HepG2 (cell line): ENCODE data around the gene JAK1. TPM values are rescaled to one million over a fixed set of nuclear protein-coding genes. Genes with fewer than 3 reads are reported as not detected.

Experiments
- ATAC-seq: fragments of 200-7000 bp; cut with Tn5 transposase; 3 replicates; pipeline ENCODE4 v1.9.1; 2020; ENCODE audit warnings: mild to moderate bottlenecking, moderate library complexity
- BruUV-seq: library from RNA; stranded (reverse); fragments of 400-500 nt; replicated peaks from 2 replicates; lab custom pipeline; 2021; lab: Mats Ljungman, UMichigan
- CTCF ChIA-PET: fragments of 300-600 bp; formaldehyde crosslinking; extraction: SDS; loops from one replicate; lab custom pipeline; 2021; ENCODE audit warnings: low total read pairs, inconsistent platforms, low intra/inter-chr PET ratio; lab: Yijun Ruan, JAX
- POLR2A ChIA-PET: fragments of 350-600 bp; sonication (Branson Sonifier 250); formaldehyde crosslinking; loops from one replicate; lab custom pipeline; 2020; ENCODE audit warnings: antibody characterized with exemption, inconsistent platforms; lab: Yijun Ruan, JAX
- DNase-seq: peaks from one replicate; pipeline ENCODE4 v3.0.0-alpha.2; 2015; ENCODE audit warnings: low spot score
- FAIRE-seq: peaks from 3 replicates; lab custom pipeline; 2011; peaks lifted over from hg19 to GRCh38; lab: Jason Lieb, UNC
- H2AFZ ChIP-seq: one replicate; pipeline ENCODE4 v1.6.1; 2011; ENCODE audit warnings: low read length, inconsistent platforms
- H3K27ac ChIP-seq: fragments of 300-600 bp; 3 replicates; pipeline ENCODE4 v1.8.0; 2011; ENCODE audit warnings: mixed run types, mild to moderate bottlenecking, mixed read lengths, low read length, inconsistent platforms; ENCODE audit not compliant: insufficient read depth; ENCODE audit errors: extremely low read length
- H3K27me3 ChIP-seq, 2 experiments: fragments of 200-600 bp in 1 of 2; 2 replicates in 1 of 2; 3 replicates in 1 of 2; pipeline versions ENCODE4 v1.6.0 to v1.8.0; 2011; ENCODE audit warnings: low read length in 2 of 2, mild to moderate bottlenecking in 2 of 2, moderate library complexity in 2 of 2, inconsistent platforms in 1 of 2; ENCODE audit not compliant: insufficient read depth in 2 of 2, control insufficient read depth in 1 of 2
- H3K36me3 ChIP-seq, 2 experiments: fragments of 200-600 bp in 1 of 2; replicated peaks in 1 of 2; 2 replicates in 1 of 2; 3 replicates in 1 of 2; pipeline versions ENCODE4 v1.5.1 to v1.8.0; 2011; ENCODE audit warnings: low read length in 2 of 2, inconsistent platforms in 1 of 2; ENCODE audit not compliant: insufficient read depth in 2 of 2, control insufficient read depth in 1 of 2
- H3K4me1 ChIP-seq: 2 replicates; pipeline ENCODE4 v1.5.1; 2012; ENCODE audit warnings: low read length, inconsistent platforms; ENCODE audit not compliant: insufficient read depth
- H3K4me2 ChIP-seq: 2 replicates; pipeline ENCODE4 v1.6.0; 2011; ENCODE audit warnings: low read depth, low read length, inconsistent platforms
- H3K4me3 ChIP-seq, 3 experiments: fragments of 200-600 bp in 1 of 3; sonication (generic), shearing (Covaris generic) in 1 of 3; replicated peaks in 1 of 3; 2 replicates each; pipeline ENCODE4 v1.5.1; 2011 to 2016; ENCODE audit warnings: low read length in 3 of 3, inconsistent platforms in 2 of 3, low read depth in 2 of 3, mild to moderate bottlenecking in 2 of 3, control low read depth in 1 of 3, mixed read lengths in 1 of 3; ENCODE audit not compliant: insufficient read depth in 1 of 3
- H3K79me2 ChIP-seq: one replicate; pipeline ENCODE4 v1.6.1; 2011; ENCODE audit warnings: low read length, inconsistent platforms; ENCODE audit not compliant: insufficient read depth
- H3K9ac ChIP-seq: 2 replicates; pipeline ENCODE4 v1.6.0; 2011; ENCODE audit warnings: mild to moderate bottlenecking, low read depth, low read length, inconsistent platforms; ENCODE audit not compliant: insufficient read depth
- H3K9me3 ChIP-seq: 2 replicates; pipeline ENCODE4 v1.5.1; 2012; ENCODE audit warnings: mild to moderate bottlenecking, low read length
- H4K20me1 ChIP-seq: 2 replicates; pipeline ENCODE4 v1.6.0; 2011; ENCODE audit warnings: inconsistent platforms, mild to moderate bottlenecking, low read length, moderate library complexity; ENCODE audit not compliant: insufficient read depth
- CEBPG ChIP-seq: IDR thresholded peaks from 2 replicates; pipeline ENCODE4 v1.6.1; 2016
- KLF16 ChIP-seq, 2 experiments: sonication (generic) in 1 of 2; formaldehyde crosslinking in 1 of 2; IDR thresholded peaks; 2 replicates each; pipeline versions ENCODE4 v1.6.1 to v1.8.0; 2016 to 2023; ENCODE audit warnings: missing genetic modification reagents in 2 of 2, missing compliant biosample characterization in 1 of 2
- TOE1 ChIP-seq: sonication (generic); formaldehyde crosslinking; IDR thresholded peaks from 2 replicates; pipeline ENCODE4 v1.4.0; 2020; ENCODE audit warnings: mild to moderate bottlenecking, missing genetic modification reagents
- ZBTB21 ChIP-seq: sonication (generic); formaldehyde crosslinking; IDR thresholded peaks from 2 replicates; pipeline ENCODE4 v1.4.0; 2020; ENCODE audit warnings: missing genetic modification reagents
- WGBS: methylation state at CpG from one replicate; pipeline ENCODE4 v1.1.6; 2017; ENCODE audit warnings: low lambda C conversion rate; 5-methylcytosine and 5-hydroxymethylcytosine counted together
- in situ Hi-C: cut with HindIII; loops from 2 replicates; pipeline ENCODE4 v1.10.0; 2017; ENCODE audit warnings: low pct_unique_long_range_greater_than_20kb; ENCODE audit not compliant: extremely low pct_ligation_motif_present
- intact Hi-C: fragments of 100-400 bp; cut with micrococcal nuclease; formaldehyde crosslinking; loops from one replicate; pipeline ENCODE4 v1.10.0; 2022; ENCODE audit not compliant: unreplicated experiment
- polyA plus RNA-seq, 8 experiments: library from polyadenylated mRNA; depleted of rRNA in 3 of 8; stranded (reverse) in 7 of 8; unstranded in 1 of 8; fragments of >200 nt; fragmentation: Illumina TruSeq in 4 of 8; extraction: Trizol in 4 of 8; gene quantifications; 2 replicates each; pipeline versions ENCODE4 v1.2.1 to v1.2.3, GENCODE V29; 2011 to 2016; ENCODE audit warnings: low read depth in 4 of 8, missing spikeins in 1 of 8, mixed read lengths in 1 of 8; ENCODE audit not compliant: insufficient read depth in 1 of 8
- total RNA-seq, 5 experiments: library from RNA; depleted of rRNA; stranded (reverse); fragments of >200 nt; fragmentation: Illumina TruSeq; extraction: Trizol; gene quantifications; 2 replicates each; pipeline ENCODE4 v1.2.3, GENCODE V29; 2016; ENCODE audit warnings: low read depth in 1 of 5
- TF ChIP-seq, protein P1 (sequence below): IDR thresholded peaks from 2 replicates; pipeline ENCODE4 v1.6.1; 2012; ENCODE audit warnings: low read length, improper control_type of control experiment
- TF ChIP-seq, protein P2 (sequence below): IDR thresholded peaks from 2 replicates; pipeline ENCODE4 v1.6.1; 2016; ENCODE audit warnings: low read depth

Gene JAK1
- total and polyA plus RNA-seq, 2 of the 13 experiments (the other 11 are each of a cell fraction or from before 2014, with no cell fraction given): 23.9 to 42.4 TPM

DNA sequence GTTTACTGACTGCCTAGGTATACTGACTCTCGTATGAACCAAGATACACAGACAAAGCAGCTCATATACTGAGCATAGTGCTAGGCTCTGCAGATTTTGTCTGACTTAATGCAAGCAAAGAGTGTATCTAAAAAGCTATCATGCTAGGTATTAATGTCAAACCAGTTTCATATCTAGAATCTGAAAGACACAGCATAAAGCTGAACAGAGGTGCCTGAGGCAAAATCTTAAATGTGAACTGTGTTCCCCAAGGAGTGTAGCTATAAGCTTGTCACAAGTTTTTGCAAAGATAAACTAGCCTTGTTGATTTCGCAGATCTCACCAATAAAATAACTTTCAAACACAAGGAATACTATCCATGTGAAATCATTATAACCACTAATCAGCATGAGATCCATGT lies 18.1 kb downstream of the JAK1 start:
- no peak overlapping the region for H3K9ac ChIP-seq
- in situ Hi-C loops (no loop called here), intact Hi-C loops (no loop called here)
- ChIA-PET POLR2A (interaction anchor here (1.1 kb wide), 1 partner anchor 32 kb away, joined by 3 read pairs; no protein-coding TSS in a partner anchor), CTCF (no interaction called here)
- H3K36me3 ChIP-seq: no peaks in the 10 kb centered on the region
- FAIRE-seq (no peak), ATAC-seq (no peak), DNase-seq (no peak)
- TF ChIP-seq ZBTB21 (CRISPR knock-in tag) (no peak), CEBPG (CRISPR knock-in tag) (no peak), TOE1 (CRISPR knock-in tag) (no peak), KLF16 (CRISPR knock-in tag; IDR thresholded peaks at IDR 0.05) (no peak)
- TF ChIP-seq, protein P1, sequence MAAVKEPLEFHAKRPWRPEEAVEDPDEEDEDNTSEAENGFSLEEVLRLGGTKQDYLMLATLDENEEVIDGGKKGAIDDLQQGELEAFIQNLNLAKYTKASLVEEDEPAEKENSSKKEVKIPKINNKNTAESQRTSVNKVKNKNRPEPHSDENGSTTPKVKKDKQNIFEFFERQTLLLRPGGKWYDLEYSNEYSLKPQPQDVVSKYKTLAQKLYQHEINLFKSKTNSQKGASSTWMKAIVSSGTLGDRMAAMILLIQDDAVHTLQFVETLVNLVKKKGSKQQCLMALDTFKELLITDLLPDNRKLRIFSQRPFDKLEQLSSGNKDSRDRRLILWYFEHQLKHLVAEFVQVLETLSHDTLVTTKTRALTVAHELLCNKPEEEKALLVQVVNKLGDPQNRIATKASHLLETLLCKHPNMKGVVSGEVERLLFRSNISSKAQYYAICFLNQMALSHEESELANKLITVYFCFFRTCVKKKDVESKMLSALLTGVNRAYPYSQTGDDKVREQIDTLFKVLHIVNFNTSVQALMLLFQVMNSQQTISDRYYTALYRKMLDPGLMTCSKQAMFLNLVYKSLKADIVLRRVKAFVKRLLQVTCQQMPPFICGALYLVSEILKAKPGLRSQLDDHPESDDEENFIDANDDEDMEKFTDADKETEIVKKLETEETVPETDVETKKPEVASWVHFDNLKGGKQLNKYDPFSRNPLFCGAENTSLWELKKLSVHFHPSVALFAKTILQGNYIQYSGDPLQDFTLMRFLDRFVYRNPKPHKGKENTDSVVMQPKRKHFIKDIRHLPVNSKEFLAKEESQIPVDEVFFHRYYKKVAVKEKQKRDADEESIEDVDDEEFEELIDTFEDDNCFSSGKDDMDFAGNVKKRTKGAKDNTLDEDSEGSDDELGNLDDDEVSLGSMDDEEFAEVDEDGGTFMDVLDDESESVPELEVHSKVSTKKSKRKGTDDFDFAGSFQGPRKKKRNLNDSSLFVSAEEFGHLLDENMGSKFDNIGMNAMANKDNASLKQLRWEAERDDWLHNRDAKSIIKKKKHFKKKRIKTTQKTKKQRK: no peak
- TF ChIP-seq, protein P2, sequence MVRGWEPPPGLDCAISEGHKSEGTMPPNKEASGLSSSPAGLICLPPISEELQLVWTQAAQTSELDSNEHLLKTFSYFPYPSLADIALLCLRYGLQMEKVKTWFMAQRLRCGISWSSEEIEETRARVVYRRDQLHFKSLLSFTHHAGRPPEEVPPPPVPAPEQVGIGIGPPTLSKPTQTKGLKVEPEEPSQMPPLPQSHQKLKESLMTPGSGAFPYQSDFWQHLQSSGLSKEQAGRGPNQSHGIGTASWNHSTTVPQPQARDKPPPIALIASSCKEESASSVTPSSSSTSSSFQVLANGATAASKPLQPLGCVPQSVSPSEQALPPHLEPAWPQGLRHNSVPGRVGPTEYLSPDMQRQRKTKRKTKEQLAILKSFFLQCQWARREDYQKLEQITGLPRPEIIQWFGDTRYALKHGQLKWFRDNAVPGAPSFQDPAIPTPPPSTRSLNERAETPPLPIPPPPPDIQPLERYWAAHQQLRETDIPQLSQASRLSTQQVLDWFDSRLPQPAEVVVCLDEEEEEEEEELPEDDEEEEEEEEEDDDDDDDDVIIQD: no peak
- no peak overlapping the region for H3K4me2 ChIP-seq
- peaks cover 80% of the 10 kb centered on the region for H3K79me2 ChIP-seq
- H3K9me3 ChIP-seq: no peaks in the 10 kb centered on the region
- no peaks in the 10 kb centered on the region for H3K27me3 ChIP-seq
- WGBS: 98% methylated on average over 2 of the region's 2 CpGs
- no peak overlapping the region for H2AFZ ChIP-seq
- H3K4me1 ChIP-seq: peaks cover 41% of the 10 kb centered on the region
- BruUV-seq: no TSS peak
- no peak overlapping the region for H3K27ac ChIP-seq
- H3K4me3 ChIP-seq: no peak overlapping the region
- 0 out of 2 replicates have a peak, but pooled peaks cover 5% of the 10 kb centered on the region for H4K20me1 ChIP-seq
